Stimulated activated CD4-positive, alpha-beta T cell treated with anti-CD3 and anti-CD28 coated beads, Interleukin-4, amount 100 ng/mL, for 48 hours (primary cell): ENCODE measurements around the gene TWIST2.

ENCODE experiments used
- DNase-seq, 2 donors: peaks; one replicate each; pipeline ENCODE4 v3.0.0-alpha.2; 2020; ENCODE audit warnings: low read depth in 2 of 2

The TWIST2 gene

DNA sequence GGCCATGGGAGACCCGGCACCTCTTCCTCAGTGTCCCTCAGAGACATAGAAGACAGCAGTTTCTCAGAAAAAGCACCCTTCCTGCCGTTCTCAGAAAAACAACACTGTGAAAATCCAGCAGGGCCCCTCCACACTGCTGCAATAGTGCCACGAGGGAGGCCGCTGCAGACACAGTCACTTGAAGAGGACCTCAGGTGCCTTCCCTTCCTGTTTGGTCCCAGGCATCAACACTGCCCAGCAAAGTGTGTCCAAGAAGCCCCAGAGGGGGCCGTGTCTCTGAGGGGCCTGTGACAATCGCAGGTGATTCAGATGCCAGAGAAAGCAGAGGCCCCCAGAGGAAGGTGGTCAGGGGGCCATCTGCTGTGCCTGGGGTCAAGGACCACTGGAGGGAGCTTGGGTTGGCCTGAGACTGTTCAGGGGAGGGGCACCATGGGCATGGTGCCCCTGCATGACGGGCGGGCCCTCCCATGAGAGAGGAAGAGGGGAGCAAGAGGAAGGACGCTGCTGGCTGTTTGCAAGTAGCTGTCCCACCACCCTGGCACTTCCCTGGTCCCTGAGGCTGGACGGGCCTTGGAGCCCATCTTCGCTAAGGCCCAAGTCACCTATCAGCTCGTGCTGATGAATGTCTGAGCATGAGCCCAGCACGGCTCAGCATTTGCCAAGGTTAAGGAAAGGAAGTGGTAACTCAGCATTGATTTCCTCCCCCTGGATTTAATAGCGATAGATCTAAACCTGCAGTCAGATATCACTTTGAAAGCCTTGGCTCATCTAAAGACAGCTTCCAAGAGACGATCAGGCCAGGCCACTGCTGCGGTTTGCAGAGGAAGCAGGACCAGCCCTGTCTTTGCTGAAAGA is 9.1 kb downstream of the TWIST2 start:
- DNase-seq = no peak

DNA sequence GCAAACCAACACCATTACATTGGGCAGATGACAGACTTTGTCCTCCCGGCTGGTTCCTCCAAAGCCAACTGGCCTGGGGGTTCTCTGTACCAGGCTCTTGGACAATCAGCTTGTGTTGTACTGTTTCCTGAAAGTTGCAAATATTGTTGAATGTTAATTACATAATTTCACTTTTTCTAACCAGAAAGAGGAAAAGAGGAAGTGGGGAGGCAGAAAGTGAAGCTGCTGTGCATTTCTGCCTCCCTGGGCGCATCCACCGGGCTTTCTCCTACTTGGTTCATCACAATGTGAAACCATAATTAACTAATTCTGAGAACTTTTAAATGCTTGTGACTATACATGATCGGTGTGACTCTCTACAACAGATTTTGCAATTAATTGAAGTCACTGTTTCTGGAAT is 10.1 kb downstream of the TWIST2 start:
- DNase-seq = no peak

GRCh38 chr2:238859636-238860347 is 11.9 kb downstream of the TWIST2 start:
- DNase-seq = no peak

- no peak for DNase-seq
Observed at GRCh38 chr2:238861013-238861730, 13.3 kb downstream of the TWIST2 start.

- DNase-seq = no peak
Observed at GRCh38 chr2:238861766-238862315, 14.0 kb downstream of the TWIST2 start.

GRCh38 chr2:238862701-238863100 is 14.8 kb downstream of the TWIST2 start:
- no peak for DNase-seq

DNA sequence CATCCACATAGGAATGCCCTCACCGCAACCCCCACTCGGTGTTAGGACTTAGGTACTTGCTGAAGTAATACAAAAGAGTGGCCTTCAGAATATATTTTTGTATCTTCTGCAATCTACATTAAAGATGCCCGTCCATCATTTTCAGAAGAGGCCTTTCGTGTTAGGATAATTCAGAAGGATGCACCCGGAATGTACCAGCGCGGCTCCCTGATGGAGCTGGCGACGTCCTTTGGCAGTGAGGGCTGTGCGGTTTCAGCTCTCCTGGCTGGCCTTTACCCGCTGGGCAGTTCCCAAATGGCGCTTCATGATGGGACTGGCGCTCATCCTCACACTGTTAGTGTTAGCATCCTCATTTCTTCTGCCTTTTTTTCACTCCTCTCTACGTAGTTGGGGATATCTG is 15.3 kb downstream of the TWIST2 start:
- no peak for DNase-seq

GRCh38 chr2:238863749-238864206 is 15.9 kb downstream of the TWIST2 start:
- DNase-seq = no peak

DNA sequence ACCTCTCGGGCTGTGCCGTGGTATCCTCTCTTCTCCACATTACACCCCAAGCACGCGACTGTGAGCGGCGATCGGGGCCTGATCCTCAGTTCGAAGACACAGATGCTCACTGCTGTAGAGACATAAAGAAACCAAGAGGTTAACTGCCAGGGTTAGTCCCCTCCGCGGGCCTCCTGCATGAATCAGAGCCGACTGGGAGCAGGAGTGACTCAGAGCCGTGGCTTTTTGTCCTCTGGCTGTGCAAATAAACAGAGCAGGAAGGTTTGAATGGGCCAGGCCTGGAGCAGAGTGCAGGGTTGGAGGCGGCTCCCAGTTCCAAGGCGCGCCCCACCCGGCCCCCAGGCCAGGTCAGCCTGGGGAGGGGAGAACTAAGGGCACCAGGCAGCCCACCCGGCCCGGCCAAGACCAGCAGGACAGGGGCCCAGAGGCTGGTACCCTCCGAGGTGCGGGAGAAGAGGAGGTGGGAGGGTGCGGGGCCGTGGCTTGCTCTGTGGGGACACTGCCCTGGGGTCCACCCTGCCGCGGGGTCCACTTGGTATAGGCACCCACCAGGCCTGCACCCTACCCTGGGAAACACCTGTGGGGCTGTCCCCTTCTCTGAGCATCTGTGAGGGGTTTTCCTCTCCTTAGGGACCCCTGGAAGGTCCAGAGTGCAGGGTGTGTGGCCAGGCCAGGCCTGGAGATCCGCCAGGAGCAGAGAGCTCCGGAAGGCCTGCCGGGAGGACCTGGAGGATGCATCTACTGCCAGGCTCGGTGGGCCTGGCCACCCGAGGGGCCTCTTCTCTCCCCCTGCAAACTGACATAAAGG is 16.5 kb downstream of the TWIST2 start:
- peak; percentile 34 to 55 for DNase-seq

GRCh38 chr2:238865015-238865719 is 17.3 kb downstream of the TWIST2 start:
- no peak for DNase-seq

DNA sequence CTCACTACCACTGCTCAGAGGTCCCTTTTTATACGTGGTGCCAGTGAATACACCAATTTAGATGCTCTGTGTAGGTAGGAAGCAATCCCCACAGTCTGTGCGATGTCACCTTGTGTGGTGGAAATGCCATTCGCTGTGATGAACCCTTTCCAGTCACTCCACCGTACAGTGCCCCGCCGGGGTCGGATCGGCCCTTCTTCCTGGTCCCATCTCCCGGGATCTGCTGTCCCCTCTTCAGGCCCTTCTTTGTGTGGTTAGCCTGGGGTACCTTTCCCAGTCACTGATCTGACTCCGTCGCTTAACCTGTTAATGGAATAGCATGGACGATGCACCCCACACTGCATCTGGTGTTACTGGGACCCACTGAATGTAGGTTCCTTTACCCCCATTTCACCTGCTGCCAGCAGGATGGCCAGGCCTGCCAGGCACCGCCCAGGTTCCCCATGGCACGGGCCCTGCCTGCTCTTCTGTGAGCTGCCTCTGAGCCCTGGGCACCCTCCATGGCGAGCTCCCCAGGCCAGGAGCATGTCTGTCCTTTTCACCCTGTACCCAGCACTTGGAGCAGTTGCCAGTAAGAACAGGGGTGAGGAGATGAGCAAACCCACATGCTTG is 18.0 kb downstream of the TWIST2 start:
- DNase-seq = no peak

- DNase-seq = no peak
Observed at GRCh38 chr2:238866656-238867277, 18.9 kb downstream of the TWIST2 start.

- no peak for DNase-seq
Observed at GRCh38 chr2:238868067-238868524, 20.2 kb downstream of the TWIST2 start.

GRCh38 chr2:238868616-238869292 is 20.9 kb downstream of the TWIST2 start:
- no peak for DNase-seq

DNA sequence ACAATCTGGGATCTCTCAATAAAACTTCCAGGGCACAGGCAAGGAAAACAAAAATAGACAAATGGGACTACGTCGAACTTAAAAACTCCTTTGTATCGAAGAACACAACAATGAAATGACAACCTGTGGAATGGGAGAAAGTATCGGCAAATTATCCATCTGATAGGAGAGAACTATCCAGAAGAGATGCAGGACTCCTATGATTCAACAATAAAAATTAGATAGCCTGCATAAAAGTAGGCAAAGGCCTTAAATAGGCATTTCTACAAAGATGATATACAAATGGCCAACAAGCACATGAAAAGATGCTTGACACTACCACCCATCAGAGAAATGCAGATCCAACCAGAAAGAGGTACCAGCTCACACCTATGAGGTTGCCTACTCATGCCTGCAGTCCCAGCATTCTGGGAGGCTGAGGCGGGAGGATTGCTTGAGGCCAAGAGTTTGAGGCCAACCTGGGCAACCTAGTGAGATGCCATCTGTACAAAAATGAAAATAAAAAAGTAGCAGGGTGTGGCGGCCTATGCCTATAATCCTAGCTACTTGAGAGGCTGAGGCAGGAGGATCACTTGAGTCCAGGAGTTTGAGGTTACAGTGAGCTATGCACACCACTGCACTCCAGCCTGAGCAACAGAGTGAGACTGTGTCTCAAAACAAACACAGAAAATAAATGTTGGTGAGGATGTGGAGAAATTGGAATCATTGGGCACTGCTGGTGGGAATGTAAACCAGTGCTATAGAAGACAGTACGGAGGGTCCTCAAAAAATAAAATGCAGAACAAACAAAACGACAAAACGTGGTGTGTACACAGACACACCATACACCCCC is 21.6 kb downstream of the TWIST2 start:
- no peak for DNase-seq

- DNase-seq = no peak
Observed at GRCh38 chr2:238870261-238870660, 22.4 kb downstream of the TWIST2 start.

DNA sequence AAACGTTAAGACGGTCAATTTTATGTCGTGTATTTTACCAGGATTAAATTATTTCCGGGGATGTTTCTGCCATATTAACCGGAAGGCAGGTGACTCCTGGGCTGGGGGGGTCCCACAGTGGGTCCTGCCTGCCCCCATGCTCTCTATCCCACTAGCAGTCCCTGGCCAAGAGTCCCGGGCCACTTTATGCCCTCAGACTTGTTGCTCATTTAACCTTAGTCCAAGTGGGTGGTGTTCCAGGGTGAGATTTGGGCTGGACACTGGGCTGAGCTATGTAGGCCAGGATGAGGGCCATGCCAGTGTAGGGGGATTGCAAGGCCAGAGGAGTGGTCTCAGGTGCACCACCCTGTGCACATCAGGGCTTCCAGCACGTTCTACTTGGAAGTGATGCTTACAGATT is 24.1 kb downstream of the TWIST2 start:
- no peak for DNase-seq
